Endothelial cell of umbilical vein (primary cell): ENCODE results near the gene CLBA1.

Source experiments
- EZH2 ChIP-seq: IDR thresholded peaks from 2 replicates; pipeline ENCODE4 v1.6.1; 2012; ENCODE audit warnings: borderline replicate concordance, low read depth, mild to moderate bottlenecking, moderate library complexity, low read length, inconsistent platforms; ENCODE audit not compliant: severe bottlenecking
- FOS ChIP-seq: IDR thresholded peaks from 2 replicates; pipeline ENCODE4 v1.6.1; 2011; ENCODE audit warnings: mild to moderate bottlenecking, low read length, moderate library complexity, borderline replicate concordance; ENCODE audit not compliant: insufficient read depth
- GATA2 ChIP-seq: IDR thresholded peaks from 2 replicates; pipeline ENCODE4 v1.7.0; 2011; ENCODE audit warnings: low read depth, mild to moderate bottlenecking, moderate library complexity, mixed read lengths, low read length; ENCODE audit not compliant: insufficient read length, insufficient read depth
- JUN ChIP-seq: IDR thresholded peaks from 2 replicates; pipeline ENCODE4 v1.6.1; 2011; ENCODE audit warnings: borderline replicate concordance, low read depth; ENCODE audit not compliant: insufficient read length, insufficient read depth
- MYC ChIP-seq: IDR thresholded peaks from one replicate; pipeline ENCODE4 v1.6.1; 2011; ENCODE audit warnings: mild to moderate bottlenecking, low read depth, low read length
- POLR2A ChIP-seq: IDR thresholded peaks from 2 replicates; pipeline ENCODE4 v1.6.1; 2012; ENCODE audit warnings: low read depth, mild to moderate bottlenecking, control low read depth, low read length
- POLR2AphosphoS5 ChIP-seq: IDR thresholded peaks from 2 replicates; pipeline ENCODE4 v1.6.1; 2012; ENCODE audit warnings: low read depth, mild to moderate bottlenecking, control low read depth, low read length, moderate library complexity; ENCODE audit not compliant: insufficient read depth
- TF ChIP-seq, protein P1 (sequence below), 2 donors: IDR thresholded peaks; 1 replicate in 1 of 2; 2 replicates in 1 of 2; pipeline ENCODE4 v1.5.1; 2011; ENCODE audit warnings: low read length in 2 of 2, mild to moderate bottlenecking in 2 of 2, moderate library complexity in 2 of 2, control low read depth in 1 of 2, inconsistent platforms in 1 of 2, low read depth in 1 of 2; ENCODE audit not compliant: insufficient read depth in 1 of 2; ENCODE audit errors: extremely low read depth in 1 of 2
- TF ChIP-seq, protein P2 (sequence below): IDR thresholded peaks from 2 replicates; pipeline ENCODE4 v1.6.1; 2011; ENCODE audit not compliant: insufficient read depth, insufficient read length

DNA sequence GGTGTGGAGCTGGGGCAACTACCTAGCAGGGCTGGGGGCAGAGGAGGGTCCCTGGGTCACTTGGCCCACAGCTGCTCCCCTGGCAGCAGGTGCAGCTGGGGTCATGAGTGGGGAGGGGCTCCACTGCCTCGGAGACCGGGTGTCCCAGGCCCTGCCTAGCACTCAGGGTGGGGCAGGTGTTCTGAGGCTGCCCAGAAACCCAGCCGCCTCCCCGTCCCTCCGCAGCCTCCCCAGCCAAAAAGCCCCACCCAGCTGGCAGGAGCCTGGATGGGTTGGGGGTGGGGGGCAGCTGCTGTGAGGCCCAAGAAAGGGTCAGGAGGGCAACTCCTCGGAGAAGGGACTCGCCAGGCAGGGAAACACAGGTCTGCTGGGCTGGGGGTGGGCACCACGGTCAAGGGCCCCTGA lies 18.6 kb upstream of the CLBA1 start:
- TF ChIP-seq EZH2, result no peak
- TF ChIP-seq, protein P1, sequence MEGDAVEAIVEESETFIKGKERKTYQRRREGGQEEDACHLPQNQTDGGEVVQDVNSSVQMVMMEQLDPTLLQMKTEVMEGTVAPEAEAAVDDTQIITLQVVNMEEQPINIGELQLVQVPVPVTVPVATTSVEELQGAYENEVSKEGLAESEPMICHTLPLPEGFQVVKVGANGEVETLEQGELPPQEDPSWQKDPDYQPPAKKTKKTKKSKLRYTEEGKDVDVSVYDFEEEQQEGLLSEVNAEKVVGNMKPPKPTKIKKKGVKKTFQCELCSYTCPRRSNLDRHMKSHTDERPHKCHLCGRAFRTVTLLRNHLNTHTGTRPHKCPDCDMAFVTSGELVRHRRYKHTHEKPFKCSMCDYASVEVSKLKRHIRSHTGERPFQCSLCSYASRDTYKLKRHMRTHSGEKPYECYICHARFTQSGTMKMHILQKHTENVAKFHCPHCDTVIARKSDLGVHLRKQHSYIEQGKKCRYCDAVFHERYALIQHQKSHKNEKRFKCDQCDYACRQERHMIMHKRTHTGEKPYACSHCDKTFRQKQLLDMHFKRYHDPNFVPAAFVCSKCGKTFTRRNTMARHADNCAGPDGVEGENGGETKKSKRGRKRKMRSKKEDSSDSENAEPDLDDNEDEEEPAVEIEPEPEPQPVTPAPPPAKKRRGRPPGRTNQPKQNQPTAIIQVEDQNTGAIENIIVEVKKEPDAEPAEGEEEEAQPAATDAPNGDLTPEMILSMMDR (IDR thresholded peaks at IDR 0.05; ENCODE audit: extremely low read depth in 1 of 2, insufficient read depth in 1 of 2, low read depth in 1 of 2, low read length in 2 of 2), result no peak
- TF ChIP-seq POLR2A, result no peak
- TF ChIP-seq POLR2AphosphoS5, result no peak
- TF ChIP-seq GATA2, result no peak
- TF ChIP-seq JUN, result no peak
- TF ChIP-seq, protein P2, sequence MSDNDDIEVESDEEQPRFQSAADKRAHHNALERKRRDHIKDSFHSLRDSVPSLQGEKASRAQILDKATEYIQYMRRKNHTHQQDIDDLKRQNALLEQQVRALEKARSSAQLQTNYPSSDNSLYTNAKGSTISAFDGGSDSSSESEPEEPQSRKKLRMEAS, result no peak
- TF ChIP-seq MYC, result no peak
- no peak for TF ChIP-seq FOS
